ENCODE results near the gene TBC1D21. TPM values are rescaled to one million over a fixed set of nuclear protein-coding genes. Genes with fewer than 3 reads are reported as not detected.

Gene TBC1D21
- polyA plus RNA-seq, 1 donor (not counting 4 experiments of a cell fraction or from before 2014, with no cell fraction given) = not detected

DNA sequence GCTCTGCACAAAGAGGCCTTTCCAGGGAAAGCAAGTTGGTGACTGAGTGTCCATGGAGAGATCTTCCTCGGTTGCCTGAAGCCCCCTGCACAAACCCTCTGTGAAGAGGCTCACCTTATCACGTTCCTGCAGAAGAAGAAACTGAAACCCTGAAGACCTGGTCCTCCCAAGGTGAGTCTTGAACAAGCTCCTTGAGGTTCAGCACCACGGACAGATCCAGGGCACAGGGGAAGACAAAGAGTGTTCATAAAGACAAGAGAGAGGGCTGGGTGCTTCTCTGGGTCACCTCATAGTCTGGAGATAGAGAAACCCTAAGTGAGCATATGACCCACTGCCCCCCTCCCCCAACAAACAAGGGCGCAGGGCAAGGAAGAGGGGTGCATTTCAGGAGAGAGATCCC, 21.7 kb upstream of the TBC1D21 start:
- H3K4me1 ChIP-seq (ENCODE audit: control insufficient read depth, extremely low read depth, insufficient read depth, low read length) = no peaks in the 10 kb centered on the region
- no peak overlapping the region for H3K9ac ChIP-seq (ENCODE audit: control insufficient read depth, extremely low read depth, insufficient read depth, low read length)
- no peaks in the 10 kb centered on the region for H3K36me3 ChIP-seq (ENCODE audit: control insufficient read depth in 2 of 2, extremely low read depth in 1 of 2, insufficient read depth in 2 of 2, low read length in 2 of 2)
- no peak overlapping the region for H3K4me3 ChIP-seq (ENCODE audit: control insufficient read depth in 2 of 3, extremely low read depth in 1 of 3, insufficient read depth in 2 of 3, low read depth in 1 of 3, low read length in 3 of 3)
- dilution Hi-C loops (cut with MboI; ENCODE audit: extremely low pct_ligation_motif_present, low sequenced_read_pairs) = no loop called here
- no peaks in the 10 kb centered on the region for H3K79me2 ChIP-seq (ENCODE audit: control insufficient read depth, insufficient read depth, low read length)
- TF ChIP-seq, protein P1, sequence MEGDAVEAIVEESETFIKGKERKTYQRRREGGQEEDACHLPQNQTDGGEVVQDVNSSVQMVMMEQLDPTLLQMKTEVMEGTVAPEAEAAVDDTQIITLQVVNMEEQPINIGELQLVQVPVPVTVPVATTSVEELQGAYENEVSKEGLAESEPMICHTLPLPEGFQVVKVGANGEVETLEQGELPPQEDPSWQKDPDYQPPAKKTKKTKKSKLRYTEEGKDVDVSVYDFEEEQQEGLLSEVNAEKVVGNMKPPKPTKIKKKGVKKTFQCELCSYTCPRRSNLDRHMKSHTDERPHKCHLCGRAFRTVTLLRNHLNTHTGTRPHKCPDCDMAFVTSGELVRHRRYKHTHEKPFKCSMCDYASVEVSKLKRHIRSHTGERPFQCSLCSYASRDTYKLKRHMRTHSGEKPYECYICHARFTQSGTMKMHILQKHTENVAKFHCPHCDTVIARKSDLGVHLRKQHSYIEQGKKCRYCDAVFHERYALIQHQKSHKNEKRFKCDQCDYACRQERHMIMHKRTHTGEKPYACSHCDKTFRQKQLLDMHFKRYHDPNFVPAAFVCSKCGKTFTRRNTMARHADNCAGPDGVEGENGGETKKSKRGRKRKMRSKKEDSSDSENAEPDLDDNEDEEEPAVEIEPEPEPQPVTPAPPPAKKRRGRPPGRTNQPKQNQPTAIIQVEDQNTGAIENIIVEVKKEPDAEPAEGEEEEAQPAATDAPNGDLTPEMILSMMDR (optimal IDR thresholded peaks at IDR 0.05 in 1 of 3, IDR thresholded peaks at IDR 0.05 in 1 of 3, conservative IDR thresholded peaks at IDR 0.05 in 1 of 3; ENCODE audit: extremely low read depth in 1 of 3, insufficient read depth in 2 of 3, low read length in 3 of 3) = no peak
- no peak for TF ChIP-seq EZH2 (IDR thresholded peaks at IDR 0.05; ENCODE audit: low read length)
- H2AFZ ChIP-seq (ENCODE audit: control insufficient read depth, low read length) = no peak overlapping the region
- no peaks in the 10 kb centered on the region for H3K9me1 ChIP-seq (ENCODE audit: control insufficient read depth, extremely low read depth, insufficient read depth, low read length)
- H3K4me2 ChIP-seq (ENCODE audit: control insufficient read depth, extremely low read depth, insufficient read depth, low read depth, low read length) = no peak overlapping the region
- no peaks in the 10 kb centered on the region for H4K20me1 ChIP-seq (ENCODE audit: control insufficient read depth, extremely low read depth, insufficient read depth, low read length)
- no peaks in the 10 kb centered on the region for H3K9me3 ChIP-seq (ENCODE audit: control insufficient read depth, low read depth, low read length)
- H3K27me3 ChIP-seq (ENCODE audit: control insufficient read depth, extremely low read depth, insufficient read depth, low read length) = peaks cover 17% of the 10 kb centered on the region
- H3K27ac ChIP-seq (ENCODE audit: control insufficient read depth, insufficient read depth, low read length) = no peak overlapping the region
- peak; percentile 39 for FAIRE-seq
- peak; percentile 19 for DNase-seq (ENCODE audit: low read depth, low spot score)

DNA sequence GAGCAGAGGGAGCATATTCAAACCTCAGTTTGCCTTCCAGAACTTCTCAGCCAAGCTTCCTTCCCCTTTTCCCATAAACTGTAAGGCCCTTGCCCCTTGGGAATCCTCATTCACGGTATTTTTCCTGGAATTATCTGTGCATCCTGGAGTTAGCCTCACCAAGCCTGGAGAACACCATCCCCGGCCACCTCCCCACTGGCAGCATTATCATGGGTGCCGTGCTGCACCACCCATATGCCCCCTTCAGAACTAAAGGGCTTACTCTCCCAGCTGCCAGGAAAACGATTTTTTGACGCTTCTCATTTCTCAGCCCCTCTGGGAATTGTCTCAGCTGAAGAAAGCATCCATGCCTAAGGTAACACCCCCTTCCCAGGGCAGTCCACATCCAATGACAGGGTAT, 20.9 kb upstream of the TBC1D21 start:
- no peak for DNase-seq (ENCODE audit: low read depth, low spot score)
- no peak overlapping the region for H2AFZ ChIP-seq (ENCODE audit: control insufficient read depth, low read length)
- H3K36me3 ChIP-seq (ENCODE audit: control insufficient read depth in 2 of 2, extremely low read depth in 1 of 2, insufficient read depth in 2 of 2, low read length in 2 of 2) = no peaks in the 10 kb centered on the region
- no peaks in the 10 kb centered on the region for H3K4me1 ChIP-seq (ENCODE audit: control insufficient read depth, extremely low read depth, insufficient read depth, low read length)
- no peaks in the 10 kb centered on the region for H3K9me3 ChIP-seq (ENCODE audit: control insufficient read depth, low read depth, low read length)
- FAIRE-seq = no peak
- dilution Hi-C loops (cut with MboI; ENCODE audit: extremely low pct_ligation_motif_present, low sequenced_read_pairs) = no loop called here
- no peaks in the 10 kb centered on the region for H4K20me1 ChIP-seq (ENCODE audit: control insufficient read depth, extremely low read depth, insufficient read depth, low read length)
- no peak overlapping the region for H3K27ac ChIP-seq (ENCODE audit: control insufficient read depth, insufficient read depth, low read length)
- no peak overlapping the region for H3K9ac ChIP-seq (ENCODE audit: control insufficient read depth, extremely low read depth, insufficient read depth, low read length)
- TF ChIP-seq, protein P1 (optimal IDR thresholded peaks at IDR 0.05 in 1 of 3, IDR thresholded peaks at IDR 0.05 in 1 of 3, conservative IDR thresholded peaks at IDR 0.05 in 1 of 3; ENCODE audit: extremely low read depth in 1 of 3, insufficient read depth in 2 of 3, low read length in 3 of 3) = no peak
- no peak for TF ChIP-seq EZH2 (IDR thresholded peaks at IDR 0.05; ENCODE audit: low read length)
- peaks cover 25% of the 10 kb centered on the region for H3K27me3 ChIP-seq (ENCODE audit: control insufficient read depth, extremely low read depth, insufficient read depth, low read length)
- H3K4me3 ChIP-seq (ENCODE audit: control insufficient read depth in 2 of 3, extremely low read depth in 1 of 3, insufficient read depth in 2 of 3, low read depth in 1 of 3, low read length in 3 of 3) = no peak overlapping the region
- no peak overlapping the region for H3K4me2 ChIP-seq (ENCODE audit: control insufficient read depth, extremely low read depth, insufficient read depth, low read depth, low read length)
- no peaks in the 10 kb centered on the region for H3K79me2 ChIP-seq (ENCODE audit: control insufficient read depth, insufficient read depth, low read length)
- no peaks in the 10 kb centered on the region for H3K9me1 ChIP-seq (ENCODE audit: control insufficient read depth, extremely low read depth, insufficient read depth, low read length)
